HG03432 (cell line): ENCODE measurements around the gene PRB4.
"Not testable (repeated sequence)": the region's sequence is repeated elsewhere in the genome, so short reads cannot be mapped to it uniquely, and the experiment has no call there.

Source experiments
- ATAC-seq: cut with Tn5 transposase; IDR thresholded peaks from one replicate; pipeline ENCODE4 v1.9.1; 2021; ENCODE audit warnings: mild to moderate bottlenecking, moderate library complexity; ENCODE audit not compliant: unreplicated experiment

PRB4 gene

DNA sequence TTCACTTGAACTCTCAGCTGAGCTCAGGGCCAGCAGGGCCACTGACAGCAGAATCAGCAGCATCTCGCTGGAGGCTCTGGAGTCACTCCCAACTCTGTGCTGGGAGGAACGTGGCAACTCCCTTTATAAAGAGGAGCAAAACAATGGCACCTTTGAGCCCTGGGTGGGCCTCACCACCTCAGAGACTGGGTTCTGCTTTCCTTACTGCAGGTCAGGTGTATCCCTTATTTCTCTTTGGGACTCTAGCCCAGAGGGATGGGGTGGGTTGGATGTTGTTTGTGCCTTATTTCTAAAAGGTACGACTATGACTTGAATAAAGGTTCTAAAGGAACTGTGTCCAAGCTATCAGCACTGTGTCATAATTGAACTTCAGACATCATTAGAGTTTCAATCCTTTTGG, at the start of gene PRB4:
Gene PRB4, minus strand, starts transcription at position 101 of the 400 bp plus-strand sequence. Its CDS starts 38 bp downstream, at position 63.
- no peak for ATAC-seq

DNA sequence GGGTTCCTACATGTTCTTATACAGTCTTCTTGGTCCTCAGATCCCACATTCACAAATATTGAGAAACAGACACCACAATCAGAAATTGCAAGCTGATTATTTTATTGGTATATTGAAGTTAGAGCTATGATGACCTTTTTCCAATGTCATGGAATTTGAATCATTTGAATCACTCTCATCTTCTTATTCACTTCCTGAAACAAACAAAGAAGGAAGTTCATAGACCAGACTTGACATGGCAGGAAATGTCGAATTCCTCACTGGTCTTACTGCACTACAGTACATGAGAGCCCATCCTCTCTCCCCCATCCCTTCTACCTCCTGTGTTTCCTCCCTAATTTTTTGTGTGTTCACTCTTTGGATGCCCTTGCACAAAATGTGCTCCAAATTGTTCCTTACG, 41.5 kb upstream of the PRB4 start:
- not testable (repeated sequence) for ATAC-seq

DNA sequence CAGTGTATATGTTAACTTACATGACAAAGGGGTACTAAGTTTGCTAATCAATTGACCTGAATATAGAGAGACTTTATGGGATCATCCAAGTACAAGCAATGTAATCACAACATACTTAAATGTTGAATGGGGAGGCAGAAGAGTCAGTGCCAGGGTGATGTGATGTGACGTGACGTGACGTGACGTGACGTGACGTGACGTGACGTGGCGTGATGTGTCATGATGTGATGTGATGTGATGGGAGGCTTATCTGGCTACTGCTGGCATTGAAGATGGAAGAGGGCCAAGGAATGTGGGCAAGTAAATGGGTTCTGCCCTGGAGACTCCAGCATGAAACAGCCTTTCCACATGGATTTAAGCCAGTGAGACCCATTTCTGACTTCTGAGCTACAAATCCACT, 38.2 kb upstream of the PRB4 start:
- ATAC-seq = no peak

DNA sequence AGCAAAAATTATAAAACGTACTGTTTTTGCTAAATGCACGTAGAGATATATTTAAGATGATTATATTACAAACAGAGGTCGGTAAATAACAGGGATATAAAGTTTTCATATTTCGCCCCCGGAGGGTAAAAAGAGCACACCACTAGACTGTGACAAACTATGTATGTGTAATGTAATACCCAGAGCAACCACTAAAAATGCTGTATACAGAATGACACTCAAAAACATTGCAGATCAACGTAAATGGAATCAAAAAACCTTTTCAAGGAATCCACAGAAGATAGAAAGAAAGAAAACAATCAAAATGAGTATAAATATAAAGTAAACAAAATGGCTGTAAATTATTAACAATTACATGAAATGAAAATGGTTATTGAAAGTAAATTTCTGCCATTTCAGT, 37.6 kb upstream of the PRB4 start:
- ATAC-seq = no peak

DNA sequence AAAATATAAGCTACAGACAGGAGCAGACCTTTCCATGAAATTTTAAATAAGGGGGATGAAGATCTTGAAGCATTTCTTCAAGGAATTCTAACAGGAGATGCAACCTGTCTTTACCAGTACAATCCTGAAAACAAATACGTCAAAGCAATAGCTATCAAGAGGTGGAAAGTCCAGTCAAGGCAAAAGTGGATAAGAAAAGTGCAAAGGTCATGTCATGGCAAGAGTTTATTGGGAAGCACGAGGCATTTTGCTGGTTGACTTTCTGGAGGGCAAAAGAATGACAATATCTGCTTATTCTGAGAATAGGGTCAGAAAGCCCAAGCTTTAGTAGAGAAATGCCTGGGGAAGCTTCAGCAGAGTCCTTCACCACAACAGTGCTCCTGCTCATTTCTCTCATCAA, 34.3 kb upstream of the PRB4 start:
- no peak for ATAC-seq

DNA sequence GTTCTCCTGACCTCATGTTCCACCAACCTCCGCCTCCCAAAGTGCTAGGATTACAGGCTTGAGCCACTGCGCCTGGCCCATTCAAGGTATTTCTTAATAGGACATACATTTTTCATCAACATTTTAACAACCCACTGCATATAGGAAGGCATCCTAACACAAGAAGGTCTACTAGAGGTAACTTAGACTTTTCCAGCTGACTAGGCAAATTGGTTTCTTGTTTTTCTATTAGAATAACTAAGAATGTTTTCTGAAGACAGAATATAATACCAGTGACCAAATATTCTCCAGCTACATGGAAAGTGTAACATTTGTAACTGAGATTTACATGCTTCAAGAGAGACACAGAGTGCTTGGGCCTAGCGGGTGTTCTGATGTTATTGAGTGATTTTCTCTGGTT, 14.2 kb upstream of the PRB4 start:
- no peak for ATAC-seq

DNA sequence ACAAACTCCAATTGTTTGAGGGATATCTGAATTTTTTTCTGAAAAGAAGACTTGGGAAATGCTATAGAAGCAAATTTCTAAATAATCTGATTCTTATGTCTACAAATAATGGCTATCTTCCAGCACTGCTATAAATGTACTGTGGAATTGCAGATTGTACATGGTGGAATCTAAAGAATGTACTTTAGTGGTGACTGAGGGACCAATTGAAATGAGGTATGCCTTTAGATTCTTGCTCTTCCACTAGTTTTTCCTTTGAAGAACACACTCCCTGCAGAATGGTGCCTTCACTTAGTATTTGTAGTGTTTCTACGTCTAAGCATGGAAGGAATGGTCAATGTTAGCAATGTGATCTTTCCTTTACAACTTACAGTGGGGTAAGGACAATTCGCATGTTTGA, 11.7 kb upstream of the PRB4 start:
- ATAC-seq = no peak

DNA sequence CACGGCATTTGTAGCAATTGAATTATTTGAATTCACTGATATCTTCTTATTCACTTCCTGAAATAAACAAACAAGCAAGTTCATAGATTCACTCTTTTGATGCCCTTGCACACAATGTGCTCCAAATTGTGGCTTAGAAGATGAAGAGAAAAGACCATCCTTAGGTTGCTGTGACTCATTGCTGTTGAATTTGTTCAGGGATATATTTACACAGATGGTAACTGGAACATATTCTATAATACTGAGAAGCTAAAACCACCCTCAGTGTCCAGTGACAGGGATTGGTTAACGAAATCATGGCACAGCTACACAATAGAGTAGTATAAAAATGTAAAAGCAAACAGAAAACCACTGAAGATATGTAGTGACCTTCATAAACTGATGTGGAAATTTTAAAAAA, 3.1 kb downstream of the PRB4 start:
- ATAC-seq = no peak

DNA sequence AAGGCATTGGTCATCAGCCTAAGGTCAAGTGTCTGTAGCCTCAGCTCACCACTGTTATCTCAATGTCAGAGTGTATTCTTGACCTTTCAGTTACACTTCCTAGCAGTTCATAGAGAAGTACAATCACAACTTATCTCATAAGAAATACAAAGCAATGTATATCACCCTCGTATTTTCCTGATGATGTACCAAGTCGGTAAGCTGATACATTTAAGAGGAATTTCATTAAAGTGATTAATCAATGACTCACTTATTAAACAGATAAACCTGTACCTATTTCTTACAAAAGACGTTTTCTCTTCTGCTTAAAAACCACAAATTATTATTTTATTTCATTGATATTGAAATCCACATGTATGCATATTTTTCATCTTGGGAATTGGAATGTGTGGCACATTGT, 36.8 kb downstream of the PRB4 start:
- ATAC-seq = no peak

DNA sequence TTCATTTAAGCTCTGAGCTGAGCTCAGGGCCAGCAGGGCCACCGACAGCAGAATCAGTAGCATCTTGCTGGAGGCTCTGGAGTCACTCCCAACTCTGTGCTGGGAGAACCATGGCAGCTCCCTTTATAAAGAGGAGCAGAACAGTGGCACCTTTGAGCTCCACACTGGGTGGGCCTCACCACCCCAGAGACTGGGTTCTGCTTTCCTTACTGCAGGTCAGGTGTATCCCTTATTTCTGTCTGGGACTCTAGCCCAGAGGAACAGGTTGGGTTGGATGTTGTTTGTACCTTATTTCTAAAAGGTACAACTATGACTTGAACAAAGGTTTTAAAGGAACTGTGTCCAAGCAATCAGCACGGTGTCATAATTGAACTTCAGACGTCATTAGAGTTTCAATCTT, 40.6 kb downstream of the PRB4 start, which contains the start of gene PRB3:
Gene PRB3, minus strand, starts transcription at position 101 of the 400 bp plus-strand sequence. Its CDS starts 38 bp downstream, at position 63.
- ATAC-seq = no peak

DNA sequence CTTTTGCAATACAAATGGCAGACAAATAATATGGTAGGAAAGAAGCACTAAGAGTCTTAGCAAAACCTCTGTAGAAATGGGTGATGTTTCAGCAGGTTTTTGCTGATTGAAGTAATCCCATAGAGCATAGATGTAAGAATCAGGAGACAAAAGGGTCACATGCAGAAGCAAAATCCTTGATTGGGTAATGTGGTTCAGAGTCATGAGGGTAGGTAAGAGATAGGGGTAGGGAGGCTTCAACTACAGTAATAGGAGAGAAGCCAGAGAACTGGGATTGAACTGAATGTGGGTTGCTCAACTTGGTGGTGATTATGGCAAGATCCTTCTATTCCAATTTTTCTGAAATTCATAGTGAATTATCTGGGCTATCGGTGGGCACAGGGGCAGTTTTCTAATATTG, 45.7 kb downstream of the PRB4 start:
- no peak for ATAC-seq
